Measurements from ENCODE around the gene PHAF1. TPM values are rescaled to one million over a fixed set of nuclear protein-coding genes. Genes with fewer than 3 reads are reported as not detected.

PHAF1 gene
- total RNA-seq (2022; extraction: Qiagen RNA extraction): 24.9 to 28.4 TPM (median 25.6 TPM) in 5 replicates

GRCh38 chr16:67109407-67110135 is at the start of gene PHAF1:
PHAF1 (plus strand) TSS chr16:67109941; CDS start chr16:67110176, 235 bp downstream.

GRCh38 chr16:67150833-67151396 is 41.2 kb downstream of the PHAF1 start, which contains the start of gene B3GNT9:
B3GNT9 (minus strand) TSS chr16:67150998; CDS start chr16:67150485, 513 bp downstream.

GRCh38 chr16:67164599-67165061 is 54.9 kb downstream of the PHAF1 start, which contains the start of gene HSF4:
HSF4 (plus strand) TSS chr16:67164745; CDS start chr16:67164812, 67 bp downstream.

GRCh38 chr16:67170168-67170948 is 60.6 kb downstream of the PHAF1 start, which contains the start of gene NOL3:
NOL3 (plus strand) TSS chr16:67170538.

GRCh38 chr16:67183627-67184452 is 74.1 kb downstream of the PHAF1 start, which contains the start of gene MATCAP1:
MATCAP1 (minus strand) TSS chr16:67183963; CDS start chr16:67180610, 3,353 bp downstream.

GRCh38 chr16:67190041-67190440 is 80.3 kb downstream of the PHAF1 start, which contains the start of gene EXOC3L1:
EXOC3L1 (minus strand) TSS chr16:67190136; CDS start chr16:67189676, 460 bp downstream.

GRCh38 chr16:67191995-67192681 is 82.4 kb downstream of the PHAF1 start, which contains the start of gene E2F4:
E2F4 (plus strand) TSS chr16:67192155; CDS start chr16:67192228, 73 bp downstream.

Other genes starting within 250 kb of the PHAF1 start
- gene PDP2, start 229.4 kb upstream of the PHAF1 start, total RNA-seq (2022; extraction: Qiagen RNA extraction): 4.6 to 8.2 TPM (median 6.3 TPM) in 5 replicates
- 5.9 to 7.4 TPM (median 6.6 TPM) in 5 replicates for gene CDH16, start 191.1 kb upstream of the PHAF1 start, total RNA-seq (2022; extraction: Qiagen RNA extraction)
- 39.6 to 64.4 TPM (median 54.9 TPM) in 5 replicates for gene RRAD, start 184.4 kb upstream of the PHAF1 start, total RNA-seq (2022; extraction: Qiagen RNA extraction)
- gene CIAO2B, start 175.5 kb upstream of the PHAF1 start, total RNA-seq (2022; extraction: Qiagen RNA extraction): 127 to 194 TPM (median 183 TPM) in 5 replicates
- gene CES2, start 174.4 kb upstream of the PHAF1 start, total RNA-seq (2022; extraction: Qiagen RNA extraction): 32.6 to 40.2 TPM (median 35.1 TPM) in 5 replicates
- gene CES3, start 148.7 kb upstream of the PHAF1 start, total RNA-seq (2022; extraction: Qiagen RNA extraction): 2.0 to 2.5 TPM (median 2.5 TPM) in 5 replicates
- gene CES4A, start 121.4 kb upstream of the PHAF1 start, total RNA-seq (2022; extraction: Qiagen RNA extraction): 3.4 to 4.1 TPM (median 3.7 TPM) in 5 replicates
- 49.9 to 68.7 TPM (median 52.8 TPM) in 5 replicates for gene CBFB, start 80.8 kb upstream of the PHAF1 start, total RNA-seq (2022; extraction: Qiagen RNA extraction)
- 7.0 to 9.5 TPM (median 8.9 TPM) in 5 replicates for gene B3GNT9, start 41.1 kb downstream of the PHAF1 start, total RNA-seq (2022; extraction: Qiagen RNA extraction)
- gene TRADD, start 50.0 kb downstream of the PHAF1 start, total RNA-seq (2022; extraction: Qiagen RNA extraction): 15.1 to 22.9 TPM (median 21.6 TPM) in 5 replicates
- 6.3 to 9.6 TPM (median 8.4 TPM) in 5 replicates for gene FBXL8, start 50.0 kb downstream of the PHAF1 start, total RNA-seq (2022; extraction: Qiagen RNA extraction)
- gene HSF4, start 54.8 kb downstream of the PHAF1 start, total RNA-seq (2022; extraction: Qiagen RNA extraction): 13.1 to 17.8 TPM (median 14.8 TPM) in 5 replicates
- gene NOL3, start 60.6 kb downstream of the PHAF1 start, total RNA-seq (2022; extraction: Qiagen RNA extraction): 80.2 to 102 TPM (median 97.0 TPM) in 5 replicates
- gene MATCAP1, start 74.0 kb downstream of the PHAF1 start, total RNA-seq (2022; extraction: Qiagen RNA extraction): 5.5 to 9.0 TPM (median 6.2 TPM) in 5 replicates
- 0.06 to 0.25 TPM (median 0.17 TPM) in 5 replicates for gene EXOC3L1, start 80.2 kb downstream of the PHAF1 start, total RNA-seq (2022; extraction: Qiagen RNA extraction)
- 92.3 to 103 TPM (median 99.1 TPM) in 5 replicates for gene E2F4, start 82.2 kb downstream of the PHAF1 start, total RNA-seq (2022; extraction: Qiagen RNA extraction)
- 0.76 to 1.3 TPM (median 1.2 TPM) in 5 replicates for gene ELMO3, start 89.2 kb downstream of the PHAF1 start, total RNA-seq (2022; extraction: Qiagen RNA extraction)
- 84.1 to 104 TPM (median 91.8 TPM) in 5 replicates for gene TMEM208, start 117.2 kb downstream of the PHAF1 start, total RNA-seq (2022; extraction: Qiagen RNA extraction)
- 41.9 to 59.6 TPM (median 54.0 TPM) in 5 replicates for gene FHOD1, start 137.5 kb downstream of the PHAF1 start, total RNA-seq (2022; extraction: Qiagen RNA extraction)
- 1.2 to 1.9 TPM (median 1.5 TPM) in 5 replicates for gene SLC9A5, start 139.0 kb downstream of the PHAF1 start, total RNA-seq (2022; extraction: Qiagen RNA extraction)
- 12.7 to 16.0 TPM (median 15.3 TPM) in 5 replicates for gene PLEKHG4, start 169.6 kb downstream of the PHAF1 start, total RNA-seq (2022; extraction: Qiagen RNA extraction)
- gene KCTD19, start 216.8 kb downstream of the PHAF1 start, total RNA-seq (2022; extraction: Qiagen RNA extraction): 0.21 to 0.53 TPM (median 0.39 TPM) in 5 replicates
- 0.06 to 0.17 TPM in 2 of 5 replicates, not detected in the others for gene LRRC36, start 216.9 kb downstream of the PHAF1 start, total RNA-seq (2022; extraction: Qiagen RNA extraction)

All from A549 treated with Hydrocortisone at 1 μM for 4 hours (cell line).